Endodermal cell (in vitro differentiated cells): ENCODE data around the gene GNAS-AS1. TPM values are rescaled to one million over a fixed set of nuclear protein-coding genes. Genes with fewer than 3 reads are reported as not detected.

Source experiments
- DNase-seq: peaks from one replicate; pipeline ENCODE4 v3.0.0-alpha.2; 2017
- H3K27ac ChIP-seq: 2 replicates; pipeline ENCODE4 v1.5.1; 2013; ENCODE audit warnings: mild to moderate bottlenecking, low read depth, low read length, moderate library complexity
- H3K27me3 ChIP-seq: 2 replicates; pipeline ENCODE4 v1.6.1; 2013; ENCODE audit warnings: mild to moderate bottlenecking, low read length, moderate library complexity; ENCODE audit not compliant: insufficient read depth, control insufficient read depth, poor library complexity, severe bottlenecking
- H3K36me3 ChIP-seq: 2 replicates; pipeline ENCODE4 v1.7.0; 2013; ENCODE audit warnings: mild to moderate bottlenecking, low read length, moderate library complexity; ENCODE audit not compliant: control insufficient read depth, insufficient read depth
- H3K4me1 ChIP-seq: one replicate; pipeline ENCODE4 v1.7.0; 2013; ENCODE audit warnings: low read length; ENCODE audit not compliant: control insufficient read depth, insufficient read depth
- H3K4me3 ChIP-seq: 2 replicates; pipeline ENCODE4 v1.5.1; 2013; ENCODE audit warnings: mild to moderate bottlenecking, low read length, moderate library complexity
- H3K9ac ChIP-seq: 2 replicates; pipeline ENCODE4 v1.6.1; 2013; ENCODE audit warnings: mild to moderate bottlenecking, low read length, moderate library complexity; ENCODE audit not compliant: poor library complexity, severe bottlenecking; ENCODE audit errors: extremely low read depth
- H3K9me3 ChIP-seq: 2 replicates; pipeline ENCODE4 v1.6.1; 2013; ENCODE audit warnings: mild to moderate bottlenecking, low read length, moderate library complexity; ENCODE audit not compliant: control insufficient read depth
- H3K27ac Mint-ChIP-seq: 2 replicates; pipeline ENCODE4 v1.8.0; 2020; ENCODE audit warnings: mixed read lengths
- H3K27me3 Mint-ChIP-seq: 2 replicates; pipeline ENCODE4 v1.8.0; 2021; ENCODE audit warnings: mild to moderate bottlenecking, mixed read lengths; ENCODE audit not compliant: insufficient read depth
- H3K36me3 Mint-ChIP-seq: 2 replicates; pipeline ENCODE4 v1.8.0; 2020; ENCODE audit warnings: low read depth, mixed read lengths
- H3K4me1 Mint-ChIP-seq: 2 replicates; pipeline ENCODE4 v1.8.0; 2020; ENCODE audit warnings: mixed read lengths
- H3K4me3 Mint-ChIP-seq: 2 replicates; pipeline ENCODE4 v1.8.0; 2020; ENCODE audit warnings: mild to moderate bottlenecking, moderate library complexity, mixed read lengths
- H3K9me3 Mint-ChIP-seq: 2 replicates; pipeline ENCODE4 v1.8.0; 2020; ENCODE audit warnings: mild to moderate bottlenecking, mixed read lengths
- WGBS, 2 experiments: methylation state at CpG; one replicate each; pipeline versions ENCODE4 v1.1.5 to v1.1.7; 2013; ENCODE audit warnings: missing lambda C conversion rate in 2 of 2, mixed read lengths in 1 of 2; ENCODE audit not compliant: insufficient coverage in 1 of 2, insufficient read length in 1 of 2; 5-methylcytosine and 5-hydroxymethylcytosine counted together
- total RNA-seq, 2 donors: library from RNA; stranded (reverse); fragmentation: NEBNext Ultra II Directional in 1 of 2; extraction: Animal tissue kit (Norgen Biotek cat#: 25700) in 1 of 2; gene quantifications; 2 replicates in 1 of 2; 3 replicates in 1 of 2; pipeline ENCODE4 v1.2.1, GENCODE V29; 2021
- TF ChIP-seq, protein P1 (sequence below): fragments of 200-600 bp; sonication (generic); conservative IDR thresholded peaks from 2 replicates; pipeline ENCODE4 v1.5.0; 2021; ENCODE audit warnings: antibody characterized with exemption, mild to moderate bottlenecking

Gene GNAS-AS1
- total RNA-seq, 2 donors from 2014 or later: 9.3 to 9.7 TPM

DNA sequence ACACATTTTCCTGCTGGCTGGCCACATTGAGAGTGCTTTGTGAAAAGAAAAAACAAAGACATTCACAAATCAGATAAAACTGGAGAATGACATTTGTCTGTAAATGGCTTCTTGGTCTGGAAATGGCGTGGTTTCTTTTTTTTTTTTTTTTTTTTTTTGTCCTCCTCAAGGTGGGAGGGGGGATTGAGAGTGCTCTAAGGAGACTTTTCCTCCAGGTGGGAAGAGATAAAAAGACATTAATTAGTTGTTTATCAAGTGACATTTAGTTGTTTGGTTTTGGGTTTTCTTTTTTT, 42.2 kb upstream of the GNAS-AS1 start:
- Histone ChIP-seq H3K9ac (peak overlapping the region; percentile 96), H3K4me1 (peaks cover 21% of the 10 kb centered on the region), H3K4me3 (peak overlapping the region; percentile 82), H3K36me3 (peaks cover 28% of the 10 kb centered on the region), H3K27me3 (no peaks in the 10 kb centered on the region), H3K27ac (peak overlapping the region; percentile 81), H3K9me3 (no peaks in the 10 kb centered on the region)
- Mint-ChIP-seq H3K36me3 (peaks cover 20% of the 10 kb centered on the region), H3K4me3 (peak overlapping the region; percentile 90), H3K27me3 (no peaks in the 10 kb centered on the region), H3K9me3 (no peaks in the 10 kb centered on the region), H3K4me1 (peaks cover 47% of the 10 kb centered on the region), H3K27ac (peak overlapping the region; percentile 98)
- TF ChIP-seq, protein P1, sequence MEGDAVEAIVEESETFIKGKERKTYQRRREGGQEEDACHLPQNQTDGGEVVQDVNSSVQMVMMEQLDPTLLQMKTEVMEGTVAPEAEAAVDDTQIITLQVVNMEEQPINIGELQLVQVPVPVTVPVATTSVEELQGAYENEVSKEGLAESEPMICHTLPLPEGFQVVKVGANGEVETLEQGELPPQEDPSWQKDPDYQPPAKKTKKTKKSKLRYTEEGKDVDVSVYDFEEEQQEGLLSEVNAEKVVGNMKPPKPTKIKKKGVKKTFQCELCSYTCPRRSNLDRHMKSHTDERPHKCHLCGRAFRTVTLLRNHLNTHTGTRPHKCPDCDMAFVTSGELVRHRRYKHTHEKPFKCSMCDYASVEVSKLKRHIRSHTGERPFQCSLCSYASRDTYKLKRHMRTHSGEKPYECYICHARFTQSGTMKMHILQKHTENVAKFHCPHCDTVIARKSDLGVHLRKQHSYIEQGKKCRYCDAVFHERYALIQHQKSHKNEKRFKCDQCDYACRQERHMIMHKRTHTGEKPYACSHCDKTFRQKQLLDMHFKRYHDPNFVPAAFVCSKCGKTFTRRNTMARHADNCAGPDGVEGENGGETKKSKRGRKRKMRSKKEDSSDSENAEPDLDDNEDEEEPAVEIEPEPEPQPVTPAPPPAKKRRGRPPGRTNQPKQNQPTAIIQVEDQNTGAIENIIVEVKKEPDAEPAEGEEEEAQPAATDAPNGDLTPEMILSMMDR: no peak
- DNase-seq: no peak
- WGBS, 2 experiments: 0% methylated on average over 1 of the region's 1 CpG; no CpG with 5 or more reads in 1 of the 2 experiments

DNA sequence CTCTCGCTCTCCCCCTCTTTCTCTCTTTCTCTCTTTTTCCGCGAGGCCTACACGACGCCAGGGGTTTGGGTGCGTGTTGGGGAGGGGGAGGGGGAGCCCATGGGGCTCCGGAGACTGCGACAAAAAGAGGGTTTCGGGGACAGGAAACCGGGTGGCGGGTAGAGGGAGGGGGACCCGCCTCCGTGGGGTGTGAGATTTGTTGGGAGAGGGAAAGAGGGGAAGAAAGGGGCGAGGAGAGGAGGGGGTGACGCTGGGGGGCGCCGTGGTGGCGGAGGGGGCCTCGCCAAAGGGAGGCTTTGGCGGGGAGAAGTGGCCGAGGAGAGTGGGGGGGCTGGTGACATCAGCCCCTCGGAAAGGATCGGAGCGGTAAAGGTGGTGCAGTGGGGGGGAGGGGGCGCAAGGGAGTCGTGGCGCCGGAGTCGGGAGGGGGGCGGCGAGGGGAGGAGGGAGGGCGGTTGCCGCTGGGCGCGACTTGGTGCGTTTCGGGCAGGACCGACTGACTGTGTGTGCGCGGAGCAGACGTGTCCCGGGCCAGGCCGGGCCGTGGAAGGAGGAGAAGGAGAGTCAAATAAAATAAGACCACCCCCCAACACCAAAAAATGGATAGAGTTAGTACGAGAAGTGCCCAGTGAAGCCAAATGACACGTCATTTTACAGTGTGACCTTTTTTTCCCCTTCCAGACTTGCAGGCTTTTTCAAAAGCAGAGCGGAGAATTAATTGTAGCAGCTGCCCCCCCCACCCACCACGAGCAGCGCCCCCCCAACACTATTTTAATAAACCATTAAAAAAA, 41.6 kb upstream of the GNAS-AS1 start:
- peak overlapping the region; percentile 98 for H3K27ac Mint-ChIP-seq
- peaks cover 17% of the 10 kb centered on the region for H3K4me1 ChIP-seq
- peak overlapping the region; percentile 82 for H3K4me3 ChIP-seq
- peak; percentile 88 for DNase-seq
- WGBS, 2 experiments: 0 to 1% methylated on average over 1 to 25 of the region's 49 CpGs
- peaks cover 16% of the 10 kb centered on the region for H3K36me3 Mint-ChIP-seq
- no peaks in the 10 kb centered on the region for H3K9me3 ChIP-seq
- peak overlapping the region; percentile 90 for H3K4me3 Mint-ChIP-seq
- H3K27me3 Mint-ChIP-seq: no peaks in the 10 kb centered on the region
- H3K27me3 ChIP-seq: no peaks in the 10 kb centered on the region
- H3K27ac ChIP-seq: peak overlapping the region; percentile 94
- H3K9ac ChIP-seq: peak overlapping the region; percentile 96
- H3K9me3 Mint-ChIP-seq: no peaks in the 10 kb centered on the region
- peaks cover 23% of the 10 kb centered on the region for H3K36me3 ChIP-seq
- TF ChIP-seq, protein P1: no peak
- H3K4me1 Mint-ChIP-seq: peaks cover 43% of the 10 kb centered on the region

DNA sequence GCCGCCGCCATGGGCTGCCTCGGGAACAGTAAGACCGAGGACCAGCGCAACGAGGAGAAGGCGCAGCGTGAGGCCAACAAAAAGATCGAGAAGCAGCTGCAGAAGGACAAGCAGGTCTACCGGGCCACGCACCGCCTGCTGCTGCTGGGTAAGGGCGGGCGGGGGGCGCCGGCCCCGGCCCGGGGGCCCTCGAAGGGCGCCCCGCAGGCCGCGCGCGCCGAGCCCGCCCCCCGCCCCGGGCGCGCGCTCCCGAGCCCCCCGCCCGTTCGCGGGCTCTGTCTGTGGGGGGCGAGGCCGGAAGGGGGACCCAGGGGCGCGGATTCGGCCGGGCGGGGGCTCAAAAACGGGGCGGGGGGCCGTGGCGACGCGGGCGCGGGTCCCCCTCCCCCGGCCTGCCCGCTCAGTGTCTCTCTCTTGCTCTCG, 41.0 kb upstream of the GNAS-AS1 start:
- 0 to 5% methylated on average over 4 to 44 of the region's 55 CpGs for WGBS, 2 experiments
- Mint-ChIP-seq H3K27me3 (no peaks in the 10 kb centered on the region), H3K36me3 (peaks cover 11% of the 10 kb centered on the region), H3K9me3 (no peaks in the 10 kb centered on the region), H3K4me3 (peak overlapping the region; percentile 90), H3K4me1 (peaks cover 37% of the 10 kb centered on the region), H3K27ac (peak overlapping the region; percentile 98)
- peak overlapping the region; percentile 94 for H3K27ac ChIP-seq
- H3K36me3 ChIP-seq: peaks cover 17% of the 10 kb centered on the region
- H3K27me3 ChIP-seq: no peaks in the 10 kb centered on the region
- peak; percentile 81 for DNase-seq
- no peaks in the 10 kb centered on the region for H3K9me3 ChIP-seq
- TF ChIP-seq, protein P1: no peak
- H3K4me1 ChIP-seq: peaks cover 14% of the 10 kb centered on the region
- peak overlapping the region; percentile 82 for H3K4me3 ChIP-seq
- H3K9ac ChIP-seq: peak overlapping the region; percentile 96
